MM.1S (cell line): ENCODE measurements around the gene FCER1A.

Experiments
- CTCF ChIP-seq: fragments of 300-600 bp; sonication (generic); IDR thresholded peaks from 2 replicates; pipeline ENCODE4 v1.5.1; 2016; ENCODE audit warnings: antibody characterized with exemption, low read length, mixed read lengths
- EZH2phosphoT487 ChIP-seq: fragments of 300-600 bp; sonication (generic); IDR thresholded peaks from 2 replicates; pipeline ENCODE4 v1.6.1; 2018; ENCODE audit warnings: antibody characterized with exemption, low read length

DNA sequence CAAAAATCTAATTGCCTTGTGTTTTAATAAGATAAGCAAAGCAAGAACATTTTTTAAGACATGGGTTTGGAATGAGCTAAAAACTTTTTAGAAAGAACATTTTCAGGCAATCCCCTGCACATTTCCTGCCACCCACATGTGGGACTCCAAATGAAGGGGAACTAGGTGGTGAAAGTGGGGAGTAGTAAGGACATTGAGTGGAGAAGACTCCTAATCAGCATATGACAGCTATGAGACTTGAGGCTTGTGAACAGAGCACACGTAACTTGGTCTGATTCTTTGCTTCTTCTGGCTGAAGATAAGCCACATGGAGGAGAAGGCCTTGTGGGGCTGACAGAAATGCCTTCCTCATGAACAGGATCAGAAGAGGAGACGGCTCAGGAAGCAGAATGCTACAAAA lies 50.3 kb downstream of the FCER1A start:
- TF ChIP-seq CTCF (no peak), EZH2phosphoT487 (no peak)
